Ascending aorta (tissue), 2 donors: ENCODE data around the gene MAML3. TPM values are rescaled to one million over a fixed set of nuclear protein-coding genes. Genes with fewer than 3 reads are reported as not detected.

Experiments used
- DNase-seq, 2 donors: peaks; one replicate each; pipeline ENCODE4 v3.0.0-alpha.2; 2019; ENCODE audit warnings: low spot score in 2 of 2
- H3K27ac ChIP-seq, 2 donors: fragments of 200-600 bp; sonication (generic); one replicate each; pipeline ENCODE4 v1.5.1; 2016 to 2017; ENCODE audit warnings: mild to moderate bottlenecking in 1 of 2
- H3K27me3 ChIP-seq: fragments of 200-600 bp; sonication (generic); one replicate; pipeline ENCODE4 v1.5.1; 2017
- H3K36me3 ChIP-seq, 2 donors: fragments of 200-600 bp; sonication (generic); one replicate each; pipeline ENCODE4 v1.5.1; 2016
- H3K4me1 ChIP-seq, 2 donors: fragments of 200-600 bp; sonication (generic); one replicate each; pipeline ENCODE4 v1.5.1; 2016 to 2017; ENCODE audit warnings: mild to moderate bottlenecking in 1 of 2
- H3K4me3 ChIP-seq, 2 donors: fragments of 200-600 bp; sonication (generic); one replicate each; pipeline ENCODE4 v1.5.1; 2016 to 2017; ENCODE audit warnings: mild to moderate bottlenecking in 1 of 2
- H3K9me3 ChIP-seq, 2 donors: fragments of 200-600 bp; sonication (generic); one replicate each; pipeline ENCODE4 v1.5.1; 2016
- CTCF ChIP-seq, 3 experiments: fragments of 200-600 bp in 2 of 3; fragments of 450-650 bp in 1 of 3; sonication (generic) in 2 of 3; IDR thresholded peaks; one replicate each; pipeline ENCODE4 v1.5.1; 2016 to 2019; ENCODE audit warnings: antibody characterized with exemption in 3 of 3, mild to moderate bottlenecking in 1 of 3, moderate library complexity in 1 of 3
- intact Hi-C: fragments of 100-400 bp; cut with DNase I; formaldehyde crosslinking; loops from one replicate; pipeline ENCODE4 v1.15.1; 2023
- total RNA-seq: library from RNA; depleted of rRNA; stranded (reverse); fragments of >200 nt; gene quantifications from one replicate; pipeline ENCODE4 v1.1.0, GENCODE V29; 2016

The MAML3 gene
- total RNA-seq, 1 donor from 2014 or later, result 4.7 TPM

- Histone ChIP-seq H3K4me1 (peaks cover 0 to 8% of the 10 kb centered on the region in 2 donors), H3K9me3 (no peaks in the 10 kb centered on the region), H3K27me3 (no peaks in the 10 kb centered on the region), H3K36me3 (no peaks in the 10 kb centered on the region), H3K4me3 (no peak overlapping the region), H3K27ac (no peak overlapping the region)
- intact Hi-C loops, result no loop called here
- no peak for TF ChIP-seq CTCF (IDR thresholded peaks at IDR 0.05)
- no peak for DNase-seq
Measured at GRCh38 chr4:139905489-139905888, 248.5 kb downstream of the MAML3 start.

- H3K9me3 ChIP-seq, result no peaks in the 10 kb centered on the region
- DNase-seq, result no peak
- intact Hi-C loops, result no loop called here
- H3K4me1 ChIP-seq, result peaks cover 0 to 8% of the 10 kb centered on the region in 2 donors
- no peak overlapping the region for H3K4me3 ChIP-seq
- no peak for TF ChIP-seq CTCF (IDR thresholded peaks at IDR 0.05)
- H3K27ac ChIP-seq, result no peak overlapping the region
- H3K27me3 ChIP-seq, result no peaks in the 10 kb centered on the region
- no peaks in the 10 kb centered on the region for H3K36me3 ChIP-seq
Measured at GRCh38 chr4:139904406-139904805, 249.6 kb downstream of the MAML3 start.

GRCh38 chr4:139903845-139904244 is 250.1 kb downstream of the MAML3 start:
- Histone ChIP-seq H3K27me3 (no peaks in the 10 kb centered on the region), H3K4me3 (no peak overlapping the region), H3K9me3 (no peaks in the 10 kb centered on the region), H3K4me1 (peaks cover 0 to 8% of the 10 kb centered on the region in 2 donors), H3K36me3 (no peaks in the 10 kb centered on the region), H3K27ac (no peak overlapping the region)
- no peak for DNase-seq
- no peak for TF ChIP-seq CTCF (IDR thresholded peaks at IDR 0.05)
- intact Hi-C loops, result no loop called here

- peak overlapping the region; percentile 23 to 27 for H3K4me3 ChIP-seq
- no peaks in the 10 kb centered on the region for H3K27me3 ChIP-seq
- no peaks in the 10 kb centered on the region for H3K9me3 ChIP-seq
- no peak for TF ChIP-seq CTCF (IDR thresholded peaks at IDR 0.05)
- intact Hi-C loops, result no loop called here
- no peak overlapping the region for H3K27ac ChIP-seq
- no peaks in the 10 kb centered on the region for H3K36me3 ChIP-seq
- no peak for DNase-seq
- H3K4me1 ChIP-seq, result peaks cover 0 to 8% of the 10 kb centered on the region in 2 donors
Measured at GRCh38 chr4:139902321-139903320, 251.4 kb downstream of the MAML3 start.

GRCh38 chr4:139901531-139902320 is 252.3 kb downstream of the MAML3 start:
- Histone ChIP-seq H3K27me3 (no peaks in the 10 kb centered on the region), H3K9me3 (no peaks in the 10 kb centered on the region), H3K27ac (no peak overlapping the region), H3K4me3 (peak overlapping the region; percentile 23 to 27), H3K36me3 (no peaks in the 10 kb centered on the region), H3K4me1 (peaks cover 0 to 2% of the 10 kb centered on the region in 2 donors)
- intact Hi-C loops, result no loop called here
- no peak for TF ChIP-seq CTCF (IDR thresholded peaks at IDR 0.05)
- DNase-seq, result no peak
